Activated CD8-positive, alpha-beta memory T cell treated with anti-CD3 and anti-CD28 coated beads, Interleukin-2, amount 50 U/mL, for 48 hours (primary cell): ENCODE results near the gene CHD9NB.

Experiments
- DNase-seq: peaks from one replicate; pipeline ENCODE4 v3.0.0-alpha.2; 2020

CHD9NB gene

GRCh38 chr16:53052519-53053501, at the start of gene CHD9NB:
CHD9NB (minus strand) TSS chr16:53052897; CDS start chr16:53044158, 8,739 bp downstream.
- no peak for DNase-seq

GRCh38 chr16:53100889-53101288, 48.2 kb upstream of the CHD9NB start:
- no peak for DNase-seq

GRCh38 chr16:53100131-53100748, 47.5 kb upstream of the CHD9NB start:
- no peak for DNase-seq

GRCh38 chr16:53099318-53100130, 46.8 kb upstream of the CHD9NB start:
- DNase-seq, result peak; percentile 70

- DNase-seq, result peak; percentile 61
Measured at GRCh38 chr16:53098526-53099317, 46.0 kb upstream of the CHD9NB start.

- no peak for DNase-seq
Measured at GRCh38 chr16:53097190-53097589, 44.5 kb upstream of the CHD9NB start.

GRCh38 chr16:53094013-53094630, 41.4 kb upstream of the CHD9NB start:
- DNase-seq, result no peak

GRCh38 chr16:53093162-53093744, 40.6 kb upstream of the CHD9NB start:
- no peak for DNase-seq

GRCh38 chr16:53092284-53092683, 39.6 kb upstream of the CHD9NB start:
- no peak for DNase-seq

- no peak for DNase-seq
Measured at GRCh38 chr16:53091466-53092211, 38.9 kb upstream of the CHD9NB start.

GRCh38 chr16:53090591-53091411, 38.1 kb upstream of the CHD9NB start:
- DNase-seq, result no peak

- DNase-seq, result no peak
Measured at GRCh38 chr16:53090286-53090590, 37.5 kb upstream of the CHD9NB start.

GRCh38 chr16:53089434-53090285, 37.0 kb upstream of the CHD9NB start:
- DNase-seq, result no peak

- no peak for DNase-seq
Measured at GRCh38 chr16:53087101-53087500, 34.4 kb upstream of the CHD9NB start.

- DNase-seq, result no peak
Measured at GRCh38 chr16:53085931-53086421, 33.3 kb upstream of the CHD9NB start.

- no peak for DNase-seq
Measured at GRCh38 chr16:53085369-53085843, 32.7 kb upstream of the CHD9NB start.

GRCh38 chr16:53084746-53085334, 32.1 kb upstream of the CHD9NB start:
- no peak for DNase-seq

GRCh38 chr16:53084141-53084541, 31.4 kb upstream of the CHD9NB start:
- no peak for DNase-seq
